CD14-positive monocyte (primary cell): Measurements from ENCODE around the gene LGI2. TPM values are rescaled to one million over a fixed set of nuclear protein-coding genes. Genes with fewer than 3 reads are reported as not detected.
A peak's percentile ranks its signal among the peaks of the same experiment; 100 is the strongest.

ENCODE experiments used
- DNase-seq, 3 donors: peaks; one replicate each; pipeline ENCODE4 v3.0.0-alpha.2; 2011 to 2022
- H2AFZ ChIP-seq: 2 replicates; pipeline ENCODE4 v1.6.0; 2012; ENCODE audit warnings: mild to moderate bottlenecking, low read depth, low read length, inconsistent platforms; ENCODE audit not compliant: insufficient read depth, poor library complexity, severe bottlenecking
- H3K27ac ChIP-seq, 2 donors: 1 replicate in 1 of 2; 2 replicates in 1 of 2; pipeline ENCODE4 v1.5.1; 2012 to 2013; ENCODE audit warnings: low read length in 2 of 2, control low read depth in 1 of 2, inconsistent platforms in 1 of 2, low read depth in 1 of 2, mild to moderate bottlenecking in 1 of 2
- H3K27me3 ChIP-seq, 2 donors: one replicate each; pipeline versions ENCODE4 v1.6.0 to v1.6.1; 2011 to 2013; ENCODE audit warnings: low read length in 2 of 2; ENCODE audit not compliant: control insufficient read depth in 2 of 2, insufficient read depth in 2 of 2
- H3K36me3 ChIP-seq, 2 donors: replicated peaks in 1 of 2; 1 replicate in 1 of 2; 2 replicates in 1 of 2; pipeline versions ENCODE4 v1.5.1 to v1.6.1; 2012 to 2013; ENCODE audit warnings: low read length in 2 of 2, control low read depth in 1 of 2, inconsistent platforms in 1 of 2, mild to moderate bottlenecking in 1 of 2; ENCODE audit not compliant: insufficient read depth in 2 of 2, control insufficient read depth in 1 of 2
- H3K4me1 ChIP-seq, 2 donors: 1 replicate in 1 of 2; 2 replicates in 1 of 2; pipeline versions ENCODE4 v1.5.1 to v1.6.1; 2012 to 2013; ENCODE audit warnings: low read length in 2 of 2, control low read depth in 1 of 2, inconsistent platforms in 1 of 2, mild to moderate bottlenecking in 1 of 2, moderate library complexity in 1 of 2; ENCODE audit not compliant: insufficient read depth in 2 of 2, control insufficient read depth in 1 of 2
- H3K4me2 ChIP-seq: replicated peaks from 2 replicates; pipeline ENCODE3; 2012; ENCODE audit warnings: low read length, moderate library complexity, mild to moderate bottlenecking; ENCODE audit not compliant: poor library complexity, severe bottlenecking; ENCODE audit errors: extremely low read depth
- H3K4me3 ChIP-seq, 3 experiments: fragments of 200-600 bp in 1 of 3; sonication (generic) in 1 of 3; replicated peaks in 1 of 3; 1 replicate in 2 of 3; 2 replicates in 1 of 3; pipeline ENCODE4 v1.5.1; 2011 to 2013; ENCODE audit warnings: low read length in 3 of 3, mild to moderate bottlenecking in 3 of 3, control low read depth in 2 of 3, low read depth in 2 of 3, inconsistent platforms in 1 of 3, moderate library complexity in 1 of 3
- H3K79me2 ChIP-seq: 2 replicates; pipeline ENCODE4 v1.6.0; 2012; ENCODE audit warnings: mild to moderate bottlenecking, control low read depth, inconsistent platforms, low read length, moderate library complexity; ENCODE audit not compliant: insufficient read depth
- H3K9ac ChIP-seq: 2 replicates; pipeline ENCODE4 v1.6.0; 2017; ENCODE audit warnings: low read length, mild to moderate bottlenecking; ENCODE audit not compliant: insufficient read depth, poor library complexity, severe bottlenecking
- H3K9me3 ChIP-seq, 2 donors: replicated peaks in 1 of 2; 1 replicate in 1 of 2; 2 replicates in 1 of 2; pipeline versions ENCODE4 v1.5.1 to v1.6.1; 2012 to 2013; ENCODE audit warnings: low read length in 2 of 2, control low read depth in 1 of 2; ENCODE audit not compliant: control insufficient read depth in 1 of 2, insufficient read depth in 1 of 2
- H4K20me1 ChIP-seq: 2 replicates; pipeline ENCODE4 v1.6.0; 2012; ENCODE audit warnings: mild to moderate bottlenecking, low read length, control low read depth, moderate library complexity; ENCODE audit not compliant: insufficient read depth
- H3K27ac Mint-ChIP-seq, 7 donors: one replicate each; pipeline ENCODE4 v1.8.0; 2020; ENCODE audit warnings: mild to moderate bottlenecking in 7 of 7, mixed read lengths in 7 of 7, moderate library complexity in 6 of 7, inconsistent platforms in 2 of 7
- H3K27me3 Mint-ChIP-seq, 3 donors: one replicate each; pipeline ENCODE4 v1.8.0; 2021 to 2022; ENCODE audit warnings: low read depth in 3 of 3, mild to moderate bottlenecking in 3 of 3, mixed read lengths in 3 of 3, moderate library complexity in 3 of 3, inconsistent platforms in 1 of 3
- H3K36me3 Mint-ChIP-seq, 2 donors: one replicate each; pipeline ENCODE4 v1.8.0; 2020; ENCODE audit warnings: mixed read lengths in 2 of 2, inconsistent platforms in 1 of 2, mild to moderate bottlenecking in 1 of 2
- H3K4me1 Mint-ChIP-seq: one replicate; pipeline ENCODE4 v1.8.0; 2020; ENCODE audit warnings: mild to moderate bottlenecking, mixed read lengths
- H3K4me3 Mint-ChIP-seq, 2 donors: one replicate each; pipeline ENCODE4 v1.8.0; 2020; ENCODE audit warnings: mild to moderate bottlenecking in 2 of 2, mixed read lengths in 2 of 2, moderate library complexity in 1 of 2
- H3K9me3 Mint-ChIP-seq, 7 donors: one replicate each; pipeline ENCODE4 v1.8.0; 2020 to 2022; ENCODE audit warnings: mixed read lengths in 7 of 7, mild to moderate bottlenecking in 6 of 7, moderate library complexity in 6 of 7, inconsistent platforms in 2 of 7
- CTCF ChIP-seq: fragments of 200-600 bp; IDR thresholded peaks from one replicate; pipeline ENCODE4 v1.8.0; 2022; ENCODE audit warnings: antibody characterized with exemption, mild to moderate bottlenecking
- WGBS: methylation state at CpG from one replicate; pipeline ENCODE4 v1.1.5; 2013; ENCODE audit warnings: missing lambda C conversion rate; ENCODE audit not compliant: insufficient coverage; 5-methylcytosine and 5-hydroxymethylcytosine counted together
- intact Hi-C, 2 donors: fragments of 100-400 bp; cut with micrococcal nuclease; formaldehyde crosslinking; loops; one replicate each; pipeline versions ENCODE4 v1.15.0 to v1.15.1; 2023
- polyA plus RNA-seq, 3 donors: library from polyadenylated mRNA; depleted of rRNA in 1 of 3; unstranded in 2 of 3; stranded (reverse) in 1 of 3; fragments of 300-500 nt in 2 of 3; fragments of >200 nt in 1 of 3; fragmentation: Illumina TruSeq in 2 of 3; gene quantifications; 1 replicate in 2 of 3; 2 replicates in 1 of 3; pipeline ENCODE4 v1.2.3, GENCODE V29; 2012 to 2021

The LGI2 gene
- polyA plus RNA-seq, 3 donors: 0.30 to 0.33 TPM; not detected in 1

GRCh38 chr4:24971192-24971591 is 59.6 kb downstream of the LGI2 start:
- H3K27me3 ChIP-seq: no peaks in the 10 kb centered on the region
- H3K27ac ChIP-seq: no peak overlapping the region
- H3K9me3 Mint-ChIP-seq: peaks cover 2 to 13% (median 5%) of the 10 kb centered on the region in 7 donors
- no peak overlapping the region for H3K4me3 Mint-ChIP-seq
- H3K4me2 ChIP-seq: no peak overlapping the region
- peaks cover 0 to 1% (median 0%) of the 10 kb centered on the region in 3 donors for H3K27me3 Mint-ChIP-seq
- H3K4me1 ChIP-seq: peaks cover 45 to 50% of the 10 kb centered on the region in 2 donors
- H3K4me3 ChIP-seq: no peak overlapping the region
- H3K4me1 Mint-ChIP-seq: peaks cover 58% of the 10 kb centered on the region
- H3K79me2 ChIP-seq: no peaks in the 10 kb centered on the region
- H3K36me3 Mint-ChIP-seq: peaks cover 0 to 4% of the 10 kb centered on the region in 2 donors
- peak overlapping the region in 1 of 7 donors; percentile 79 for H3K27ac Mint-ChIP-seq
- H3K9ac ChIP-seq: no peak overlapping the region
- DNase-seq: no peak
- 18% methylated on average over 7 of the region's 7 CpGs for WGBS
- no peak overlapping the region for H2AFZ ChIP-seq
- intact Hi-C loops: loop anchor here (10.0 kb wide), 2 partner anchors 56 to 194 kb away; partner anchors contain the start of genes CCDC149 (in 1 of the 2) and SEPSECS (in 1 of the 2)
- no peaks in the 10 kb centered on the region for H3K36me3 ChIP-seq
- H3K9me3 ChIP-seq: peaks cover under 1 to 14% of the 10 kb centered on the region in 2 donors
- no peak for TF ChIP-seq CTCF
- H4K20me1 ChIP-seq: no peaks in the 10 kb centered on the region

DNA sequence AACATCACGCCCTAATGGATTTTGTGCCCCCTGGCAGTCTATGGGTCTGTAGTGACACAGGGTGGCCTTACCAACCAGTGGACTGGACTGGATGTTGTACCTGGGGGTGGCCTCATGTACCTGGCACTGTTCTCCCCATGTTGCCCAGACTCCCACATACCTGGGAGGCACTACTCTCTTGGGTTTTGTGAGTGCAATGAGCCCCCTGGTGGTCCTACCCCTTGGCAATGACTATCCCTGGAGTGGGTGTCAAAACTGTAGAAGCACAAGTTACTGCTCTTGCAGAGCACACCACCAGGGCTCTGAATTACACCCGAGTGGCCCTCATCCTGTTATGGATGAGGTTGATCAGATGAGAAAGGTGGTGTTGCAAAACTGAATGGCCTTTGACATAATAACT is 60.1 kb downstream of the LGI2 start:
- no peak for DNase-seq
- peaks cover 0 to 1% (median 0%) of the 10 kb centered on the region in 3 donors for H3K27me3 Mint-ChIP-seq
- H3K4me1 ChIP-seq: peaks cover 39 to 44% of the 10 kb centered on the region in 2 donors
- H3K36me3 ChIP-seq: no peaks in the 10 kb centered on the region
- WGBS: 67% methylated on average over 1 of the region's 2 CpGs
- no peak overlapping the region for H2AFZ ChIP-seq
- intact Hi-C loops: loop anchor here (10.0 kb wide), 2 partner anchors 56 to 194 kb away; partner anchors contain the start of genes CCDC149 (in 1 of the 2) and SEPSECS (in 1 of the 2)
- peaks cover 53% of the 10 kb centered on the region for H3K4me1 Mint-ChIP-seq
- no peaks in the 10 kb centered on the region for H4K20me1 ChIP-seq
- no peaks in the 10 kb centered on the region for H3K27me3 ChIP-seq
- H3K27ac ChIP-seq: no peak overlapping the region
- no peak overlapping the region for H3K4me3 Mint-ChIP-seq
- H3K9ac ChIP-seq: no peak overlapping the region
- H3K36me3 Mint-ChIP-seq: peaks cover 0 to 4% of the 10 kb centered on the region in 2 donors
- no peak overlapping the region for H3K4me3 ChIP-seq
- TF ChIP-seq CTCF: no peak
- H3K27ac Mint-ChIP-seq: no peak overlapping the region
- no peaks in the 10 kb centered on the region for H3K79me2 ChIP-seq
- peaks cover 4 to 18% (median 10%) of the 10 kb centered on the region in 7 donors for H3K9me3 Mint-ChIP-seq
- no peak overlapping the region for H3K4me2 ChIP-seq
- peaks cover 6 to 19% of the 10 kb centered on the region in 2 donors for H3K9me3 ChIP-seq
